Hematopoietic multipotent progenitor cell treated with erythropoietin and hydrocortisone succinate and interleukin-3 and kit ligand, for 4 days (in vitro differentiated cells): ENCODE measurements around the gene SOX18.

Source experiments
- DNase-seq: peaks from one replicate; pipeline ENCODE4 v3.0.0-alpha.2; 2015

The SOX18 gene

DNA sequence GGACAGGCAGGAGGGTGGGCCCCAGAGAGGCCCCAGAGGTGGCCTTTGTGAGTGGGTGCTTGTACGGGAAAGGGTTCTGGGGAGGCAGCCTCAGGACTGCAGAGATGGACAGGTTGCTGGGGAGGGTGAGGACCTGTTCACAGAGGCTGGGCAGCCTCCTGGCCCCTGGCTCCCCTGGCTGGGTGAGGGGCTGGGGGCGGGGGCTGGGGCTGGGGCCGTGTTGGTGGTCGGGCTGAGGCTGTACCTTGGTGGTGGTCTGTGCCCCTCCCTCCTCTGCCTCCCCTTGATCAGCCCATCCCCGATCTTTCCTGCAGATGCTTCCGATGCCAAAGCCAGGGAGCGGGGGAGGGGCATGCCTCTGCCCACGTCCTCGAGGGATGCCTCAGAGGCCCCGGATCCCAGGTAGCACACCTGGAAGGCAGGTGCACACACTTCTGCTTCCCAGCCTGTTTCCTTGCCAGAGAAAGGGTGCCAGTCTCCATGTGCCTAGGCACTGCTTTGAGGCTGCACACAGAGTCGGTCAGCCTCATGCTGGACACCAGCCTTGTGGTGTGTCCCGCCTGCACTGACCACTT is 18.4 kb upstream of the SOX18 start:
- DNase-seq = no peak

DNA sequence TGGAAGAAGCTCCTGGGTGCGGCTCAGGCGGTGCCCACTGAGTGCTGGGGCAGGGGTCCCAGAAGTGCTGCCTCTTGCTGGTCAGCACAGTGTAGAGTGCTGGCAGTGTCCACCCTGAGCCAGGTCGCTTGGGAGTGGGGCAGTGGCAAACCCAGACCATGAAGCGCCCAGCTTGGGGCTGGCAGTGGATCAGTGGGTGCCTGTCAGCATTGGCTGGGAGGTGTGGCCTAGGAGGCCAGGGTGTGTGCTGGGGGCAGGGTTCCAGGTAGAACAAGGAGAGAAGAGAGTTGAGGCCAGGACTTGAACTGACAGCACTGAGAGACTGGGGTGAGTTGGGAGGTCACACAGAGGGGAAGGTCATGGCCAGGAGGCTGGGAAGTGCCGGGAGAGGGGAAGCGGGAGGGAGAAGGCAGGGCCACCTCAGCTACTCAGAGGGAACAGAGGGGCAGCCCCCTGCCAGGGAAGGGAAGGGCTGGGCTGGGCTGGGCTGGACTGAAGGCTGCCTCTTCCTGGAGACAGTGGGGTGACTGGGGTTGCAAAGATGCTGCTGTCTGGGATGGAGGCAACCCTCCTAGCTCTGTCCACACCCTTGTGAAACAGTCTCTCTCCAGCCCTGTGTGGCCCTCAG is 17.7 kb upstream of the SOX18 start:
- no peak for DNase-seq

DNA sequence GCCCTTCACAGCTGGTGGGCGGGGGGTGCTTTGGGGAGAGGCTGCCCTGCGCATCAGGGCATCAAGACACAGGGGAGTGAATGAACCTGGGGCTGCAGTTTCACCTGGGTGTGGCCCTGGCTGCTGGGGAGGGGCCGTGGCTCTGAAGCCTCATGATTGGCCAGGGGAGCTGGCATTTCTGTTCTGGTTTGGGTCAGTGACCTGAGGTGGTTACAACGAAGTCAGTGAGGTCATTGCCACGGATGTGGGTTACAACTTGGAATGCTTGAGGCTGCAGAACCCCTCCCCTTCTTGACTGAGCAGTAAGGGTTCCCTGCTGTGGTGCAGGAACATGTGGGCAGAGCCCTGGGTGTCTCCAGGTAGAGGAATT is 16.5 kb upstream of the SOX18 start:
- peak; percentile 66 for DNase-seq

DNA sequence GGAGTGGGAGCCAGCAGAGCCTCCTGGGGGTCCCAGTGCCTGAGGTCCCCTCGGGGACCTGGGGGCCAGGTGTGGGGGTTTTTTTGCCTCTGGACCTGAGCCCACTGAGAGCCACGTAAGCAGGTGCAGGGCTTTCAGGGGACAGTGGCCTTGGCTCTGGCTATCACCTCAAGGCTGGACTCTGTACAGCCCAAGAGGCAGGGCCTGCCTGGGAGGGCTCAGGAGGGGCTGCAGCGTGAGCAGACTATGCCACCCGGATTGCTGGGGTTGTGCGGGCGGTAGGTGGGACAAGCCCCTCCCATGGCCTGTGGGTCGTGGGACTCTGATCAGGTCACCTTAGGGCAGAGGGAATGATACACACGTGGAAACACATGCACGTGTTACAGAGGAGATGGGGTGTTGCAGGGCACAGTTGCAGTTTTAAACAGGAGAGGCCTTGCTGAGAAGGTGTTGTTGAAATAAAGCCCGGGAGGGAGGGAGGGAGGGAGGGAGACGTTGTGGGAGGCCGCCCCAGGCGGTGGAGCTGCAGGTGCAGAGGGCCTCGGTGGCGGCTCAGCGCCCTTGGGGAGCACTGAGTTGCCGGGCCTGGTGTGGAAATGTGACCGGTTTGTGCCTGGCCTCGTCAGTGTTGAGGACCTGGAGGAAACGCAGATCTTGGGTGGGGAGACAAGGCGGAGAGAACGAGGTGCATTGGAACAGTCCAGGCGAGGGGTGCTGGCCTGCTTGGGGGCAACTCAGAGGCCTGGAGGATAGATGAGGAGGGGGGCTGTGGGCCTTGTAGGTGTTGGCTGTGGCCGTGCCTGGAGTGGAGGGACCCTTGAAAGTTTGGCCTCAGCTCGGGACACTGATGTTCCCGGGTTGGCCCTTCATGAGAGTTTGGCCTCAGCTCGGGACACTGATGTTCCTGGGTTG is 15.9 kb upstream of the SOX18 start:
- no peak for DNase-seq

DNA sequence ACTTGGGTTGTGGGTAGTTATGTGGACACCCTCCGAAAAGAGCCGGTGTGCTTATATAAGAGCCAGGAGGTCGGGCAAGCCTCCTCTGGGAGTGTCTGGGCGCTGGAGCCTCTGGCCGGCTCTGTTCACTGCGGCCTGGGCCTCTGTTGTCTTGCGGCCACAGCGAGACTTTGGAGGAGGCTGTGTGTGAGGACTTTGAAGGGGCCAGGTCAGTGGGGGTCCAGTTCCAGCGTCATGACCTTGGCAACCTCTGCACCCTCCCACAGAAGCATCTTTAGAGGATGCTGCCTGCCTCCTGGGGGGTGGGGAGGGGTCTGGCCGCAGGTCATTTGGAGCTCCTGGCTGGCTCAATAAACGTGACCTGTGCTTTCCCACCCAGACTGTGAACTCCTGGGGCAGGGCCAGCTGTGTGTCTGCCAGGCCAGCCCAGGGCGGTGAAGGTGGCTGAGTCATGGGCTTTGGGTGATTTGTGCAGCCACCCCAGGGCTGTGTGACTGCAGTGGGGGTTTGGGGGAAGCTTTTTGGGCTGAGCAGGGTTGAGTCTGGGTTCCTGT is 14.8 kb upstream of the SOX18 start:
- DNase-seq = no peak

DNA sequence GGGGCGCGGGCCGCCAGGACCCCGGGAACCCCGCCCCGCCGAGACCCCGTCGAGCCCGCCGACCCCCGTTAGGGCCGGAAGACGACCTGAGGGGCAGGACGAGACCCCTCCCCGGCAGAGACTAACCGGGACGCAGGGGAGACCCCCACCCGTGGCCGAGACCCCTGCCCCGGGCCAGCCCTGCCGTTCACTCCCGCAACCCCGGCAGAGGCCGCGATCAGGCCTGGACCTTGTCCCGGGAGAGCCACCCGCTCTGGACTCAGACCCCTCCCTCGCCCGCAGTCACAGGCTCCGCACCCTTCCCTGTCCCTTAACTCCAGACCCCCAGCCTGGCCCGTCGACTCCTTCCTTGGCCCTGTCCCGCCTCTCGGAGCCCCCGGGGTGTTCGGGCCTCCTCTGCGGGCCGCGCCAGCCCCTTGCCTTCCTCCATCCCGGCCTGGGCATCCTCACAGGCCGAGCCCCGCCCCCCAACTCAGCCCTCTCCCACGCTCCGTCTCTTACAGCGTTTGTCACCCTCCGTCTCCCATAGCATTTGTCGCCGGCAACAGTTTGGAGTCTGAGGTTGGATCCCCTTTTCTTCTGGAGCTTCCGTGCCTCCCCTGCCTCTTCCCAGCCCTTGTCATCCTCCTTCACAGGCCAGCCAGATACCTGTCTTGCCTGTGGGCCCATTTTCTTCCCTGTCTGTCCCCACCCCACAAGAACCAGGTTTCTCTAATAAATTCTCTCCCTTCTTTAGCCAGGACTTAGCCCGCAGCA is 14.1 kb upstream of the SOX18 start:
- no peak for DNase-seq

DNA sequence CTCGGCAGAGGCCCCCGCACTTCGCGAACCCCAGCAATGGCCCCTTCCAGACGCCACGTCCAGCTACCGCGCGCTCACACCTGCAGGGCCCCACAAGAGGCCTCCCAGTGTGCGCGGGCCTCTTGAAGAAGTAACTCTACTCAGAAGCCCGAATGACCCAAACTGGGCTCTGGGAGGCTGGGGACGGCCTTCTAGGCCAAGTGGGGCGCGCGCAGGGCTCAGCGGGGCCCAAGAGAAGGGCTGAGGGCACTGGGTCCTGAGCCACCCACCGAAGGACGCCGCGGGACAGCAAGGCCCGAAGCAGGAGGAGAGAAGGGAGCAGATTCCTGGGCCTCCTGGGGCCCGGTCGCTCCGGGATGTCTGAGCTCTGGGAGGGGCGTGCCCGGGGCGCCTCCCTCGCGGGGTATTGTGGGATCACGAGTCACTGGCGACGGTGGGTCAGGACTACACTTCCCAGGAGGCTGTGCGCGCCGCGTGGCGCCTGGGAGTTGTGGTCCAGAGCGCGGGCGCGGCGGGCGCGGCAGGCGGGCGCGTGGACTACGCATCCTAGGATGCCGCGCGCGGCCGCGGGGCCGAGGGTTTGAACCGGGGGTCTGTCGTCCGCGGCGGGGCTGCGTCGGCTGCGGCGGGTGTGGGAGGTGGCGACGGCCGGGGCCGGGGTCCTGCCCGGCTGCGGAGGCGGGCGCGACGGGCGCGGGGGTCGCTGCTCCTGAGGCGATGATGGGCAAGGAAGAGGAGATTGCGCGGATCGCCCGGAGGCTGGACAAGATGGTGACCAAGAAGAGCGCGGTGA is 13.4 kb upstream of the SOX18 start, which contains the start of gene TCEA2:
Gene TCEA2 (plus strand): TSS at position 603 of the 793 bp plus-strand sequence. CDS start 115 bp downstream, at position 718.
- DNase-seq = peak; percentile 97

DNA sequence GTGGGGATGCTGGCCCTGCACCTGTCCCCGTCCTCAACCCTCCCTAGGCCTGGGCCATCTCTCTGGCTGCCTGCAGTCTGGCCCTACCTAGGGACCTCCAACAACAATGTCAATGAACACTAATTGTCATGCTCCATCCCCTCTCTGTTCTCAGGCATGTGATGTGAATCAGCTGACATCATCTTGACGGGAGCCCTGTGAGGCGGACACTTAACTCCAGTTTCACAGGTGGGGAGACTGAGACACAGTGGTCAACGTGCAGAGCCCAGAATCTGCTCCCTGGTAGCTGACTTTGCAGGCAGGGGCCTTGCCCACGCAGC is 12.8 kb upstream of the SOX18 start:
- no peak for DNase-seq

DNA sequence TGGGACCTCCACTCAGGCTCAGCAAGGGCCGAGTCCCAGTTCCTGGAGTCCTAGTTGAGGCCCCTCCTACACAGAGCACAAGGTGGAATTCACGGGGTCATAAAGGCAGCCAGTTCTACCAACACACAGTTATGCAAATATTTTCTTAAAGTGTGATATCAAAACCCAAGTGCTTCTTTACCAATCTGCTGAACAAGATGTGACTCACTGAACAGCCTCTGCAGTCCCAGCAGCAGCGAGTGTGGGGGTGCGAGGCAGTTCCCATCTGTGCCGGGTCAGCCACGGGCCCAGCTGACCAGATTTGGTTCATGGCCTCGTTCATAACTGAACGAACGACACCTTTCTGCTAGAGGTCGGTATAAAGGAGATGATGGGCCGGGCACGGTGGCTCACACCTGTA is 9.1 kb upstream of the SOX18 start:
- no peak for DNase-seq

DNA sequence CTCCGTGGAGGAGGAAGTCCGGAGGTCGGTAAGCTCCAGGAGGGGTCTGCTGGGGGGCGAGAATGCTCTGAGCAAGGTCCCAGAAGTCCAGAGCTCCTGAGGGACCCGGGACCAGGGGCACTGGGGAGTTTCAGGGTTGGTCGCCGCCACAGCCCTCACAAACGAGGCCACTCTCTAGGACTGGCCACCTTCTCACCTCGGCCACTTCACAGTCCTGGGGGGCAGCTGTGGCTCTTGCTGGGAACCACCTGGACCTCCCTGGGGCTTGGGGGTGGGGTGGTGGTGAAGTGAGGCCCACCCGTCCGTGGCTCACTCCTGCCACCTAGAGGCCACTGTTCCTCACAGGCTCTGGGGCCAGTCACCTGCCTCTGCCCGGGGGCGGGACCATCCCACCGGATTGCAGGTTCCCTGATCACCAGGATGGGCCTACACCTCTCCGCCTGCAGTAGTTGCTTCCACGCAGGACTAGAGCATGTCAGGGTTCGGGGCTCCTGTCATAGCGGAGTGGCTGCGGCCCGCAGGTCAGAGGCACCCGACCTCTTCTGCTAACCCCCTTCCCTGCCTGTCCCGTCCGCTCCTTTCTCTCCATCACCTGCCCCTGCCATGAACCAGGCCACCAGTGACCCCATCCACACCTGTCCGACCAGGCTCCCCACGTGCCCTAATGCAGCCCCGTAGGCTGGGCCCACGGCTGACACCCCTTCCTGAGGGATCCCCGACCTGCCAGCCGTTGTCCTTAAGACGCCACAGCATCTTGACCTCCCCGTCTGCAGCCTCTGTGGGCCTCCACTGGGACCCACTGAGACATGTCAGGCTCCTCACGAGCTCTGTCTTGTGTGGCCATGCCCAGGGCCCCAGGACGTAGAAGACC is 8.4 kb upstream of the SOX18 start:
- peak; percentile 79 for DNase-seq

DNA sequence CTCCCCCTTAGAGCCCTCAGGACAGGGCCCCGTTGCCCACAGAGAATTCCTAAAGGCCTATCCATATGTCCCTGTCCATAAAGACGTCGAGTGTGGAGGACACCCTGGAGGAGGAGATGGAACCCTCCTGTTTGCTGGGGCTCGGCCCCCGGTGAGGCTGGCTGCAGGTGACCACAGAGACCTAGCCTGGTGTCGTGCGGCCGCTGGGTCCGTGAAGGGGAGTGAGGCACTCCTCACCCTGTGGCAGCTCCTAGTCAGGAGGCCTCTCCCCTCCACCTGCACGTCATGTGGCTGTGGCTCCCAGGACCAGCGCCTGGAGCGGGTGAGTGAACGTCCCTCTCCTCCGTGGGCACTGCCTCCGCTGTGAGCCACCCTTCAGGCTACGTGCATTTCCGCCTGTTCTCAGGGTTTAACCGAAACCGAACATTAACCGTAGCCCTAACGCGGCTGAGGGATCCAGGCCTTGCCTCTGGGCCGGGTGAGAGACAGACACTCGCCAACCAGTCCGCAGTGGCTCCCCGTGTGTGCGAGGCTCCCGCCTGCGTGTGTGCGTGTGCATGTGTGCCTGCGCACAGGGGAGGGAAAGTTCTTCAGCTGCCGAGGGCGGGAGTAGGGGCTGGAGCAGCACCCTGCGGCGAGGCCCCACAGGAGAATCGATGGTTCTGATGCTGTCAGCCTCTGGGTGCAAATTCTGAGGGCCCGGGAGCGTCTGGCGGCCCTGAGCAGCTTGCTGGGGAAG is 7.6 kb upstream of the SOX18 start:
- DNase-seq = no peak

DNA sequence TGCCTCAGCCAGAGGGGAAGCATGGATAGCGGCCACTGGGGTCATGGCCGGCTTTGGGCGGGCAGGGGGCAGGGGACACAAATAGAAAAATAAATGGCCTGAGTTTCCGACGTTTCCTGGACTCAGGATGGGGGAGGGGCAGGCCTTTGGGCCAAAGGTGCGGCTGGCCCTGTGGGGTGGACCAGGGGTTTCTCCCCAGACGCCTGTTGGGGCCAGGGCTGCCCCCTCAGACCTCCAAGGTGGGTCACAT is 7.1 kb upstream of the SOX18 start:
- DNase-seq = no peak

DNA sequence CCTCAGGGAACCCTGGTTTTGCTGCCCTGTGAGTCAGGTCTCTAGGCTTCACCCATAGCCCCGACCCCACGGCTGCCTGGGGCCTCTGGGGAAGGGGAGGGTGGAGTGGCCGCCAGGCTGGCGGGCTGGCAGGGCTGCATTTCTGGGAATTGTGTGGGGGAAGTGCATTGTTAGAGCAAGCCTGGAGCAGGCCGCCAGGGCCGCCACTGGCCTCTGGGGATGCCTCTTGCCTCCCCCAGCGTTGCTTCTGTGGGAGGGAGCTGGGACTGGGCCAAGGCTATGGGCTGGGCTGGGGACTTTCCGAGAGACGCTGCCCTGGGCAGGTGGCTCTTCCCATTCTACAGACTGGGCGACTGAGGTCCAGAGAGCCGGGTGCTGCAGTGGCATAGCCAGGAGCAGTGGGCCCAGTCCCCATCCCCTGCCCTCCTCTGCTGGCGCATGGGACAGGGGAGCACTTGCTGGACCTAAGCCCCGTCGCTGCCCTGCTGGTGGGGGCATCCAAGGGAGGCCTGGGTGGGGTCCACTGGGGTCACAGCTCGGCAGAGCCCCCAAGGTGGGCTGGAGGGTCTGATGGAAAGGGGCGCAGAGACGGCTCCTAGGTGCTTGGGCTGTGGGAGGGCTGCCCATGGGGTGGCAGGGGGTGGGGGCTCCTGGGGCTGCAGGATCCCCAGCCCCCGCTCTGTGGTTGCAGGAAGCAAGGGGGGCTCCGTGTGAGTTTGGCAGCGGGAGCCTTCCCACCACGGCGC is 6.6 kb upstream of the SOX18 start:
- no peak for DNase-seq

DNA sequence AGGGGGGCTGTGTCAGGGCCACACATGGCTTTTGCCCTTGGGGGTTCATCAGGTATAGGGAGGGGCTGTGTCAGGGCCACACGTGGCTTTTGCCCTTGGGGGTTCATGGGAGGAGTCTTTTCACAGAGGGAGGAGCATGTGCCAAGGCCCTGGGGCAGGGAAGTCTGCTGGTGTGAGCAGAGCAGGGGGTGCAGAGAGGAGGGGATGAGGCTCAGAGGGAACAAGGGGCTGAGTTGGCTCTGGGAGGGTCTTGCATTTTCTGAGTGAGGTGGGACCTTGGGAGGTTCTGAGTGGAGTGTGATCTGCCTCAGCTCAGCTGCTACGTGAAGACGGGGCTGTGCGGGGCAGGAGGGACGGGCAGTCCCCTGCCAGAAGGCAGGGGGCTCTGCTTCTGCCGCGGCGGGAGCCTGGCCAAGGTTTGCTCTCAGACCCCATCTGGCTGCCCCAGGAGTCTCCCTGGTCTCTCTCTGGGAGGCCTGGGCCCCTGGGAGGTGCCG is 6.0 kb upstream of the SOX18 start:
- no peak for DNase-seq

DNA sequence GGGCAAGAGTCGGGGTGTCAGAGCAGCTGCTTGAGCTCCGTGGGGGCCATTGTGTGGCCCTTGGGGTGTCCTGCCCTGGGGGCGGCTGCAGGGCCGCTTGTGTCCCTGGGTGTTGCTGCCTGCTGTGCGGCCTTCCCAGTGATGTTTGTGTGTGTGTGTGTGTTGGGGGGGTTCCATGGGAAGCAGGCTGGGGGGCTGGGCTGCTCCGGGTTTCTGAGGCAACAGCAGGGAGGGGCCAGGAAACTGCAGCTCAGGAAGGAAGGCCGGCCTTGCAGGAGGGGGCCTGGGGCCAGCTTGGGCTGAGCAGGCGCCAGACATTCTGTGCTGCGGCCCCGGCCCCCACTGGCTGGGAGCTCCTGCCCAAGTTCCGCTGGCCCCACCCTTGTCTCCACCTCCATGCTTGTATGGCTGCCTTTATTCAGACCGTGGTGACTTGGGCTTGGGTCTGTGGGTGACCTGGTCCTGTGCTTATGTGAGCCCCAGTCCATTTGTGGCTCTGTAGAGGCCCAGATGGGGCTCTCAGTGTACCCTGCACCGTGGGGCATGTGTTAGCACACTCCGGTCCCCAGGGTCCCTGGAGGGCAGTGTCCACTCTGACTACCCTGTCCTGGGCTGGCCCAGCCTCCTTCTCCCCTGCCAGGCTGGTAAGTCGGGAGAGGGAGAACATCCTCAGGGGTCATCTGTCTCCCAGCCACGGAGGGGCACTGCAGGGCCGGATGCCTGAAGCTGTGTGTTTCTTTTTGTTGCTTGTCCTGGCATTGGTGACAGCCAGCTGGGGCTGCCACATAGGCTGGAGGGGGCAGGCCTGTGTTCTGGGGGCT is 4.6 kb upstream of the SOX18 start:
- peak; percentile 77 for DNase-seq

DNA sequence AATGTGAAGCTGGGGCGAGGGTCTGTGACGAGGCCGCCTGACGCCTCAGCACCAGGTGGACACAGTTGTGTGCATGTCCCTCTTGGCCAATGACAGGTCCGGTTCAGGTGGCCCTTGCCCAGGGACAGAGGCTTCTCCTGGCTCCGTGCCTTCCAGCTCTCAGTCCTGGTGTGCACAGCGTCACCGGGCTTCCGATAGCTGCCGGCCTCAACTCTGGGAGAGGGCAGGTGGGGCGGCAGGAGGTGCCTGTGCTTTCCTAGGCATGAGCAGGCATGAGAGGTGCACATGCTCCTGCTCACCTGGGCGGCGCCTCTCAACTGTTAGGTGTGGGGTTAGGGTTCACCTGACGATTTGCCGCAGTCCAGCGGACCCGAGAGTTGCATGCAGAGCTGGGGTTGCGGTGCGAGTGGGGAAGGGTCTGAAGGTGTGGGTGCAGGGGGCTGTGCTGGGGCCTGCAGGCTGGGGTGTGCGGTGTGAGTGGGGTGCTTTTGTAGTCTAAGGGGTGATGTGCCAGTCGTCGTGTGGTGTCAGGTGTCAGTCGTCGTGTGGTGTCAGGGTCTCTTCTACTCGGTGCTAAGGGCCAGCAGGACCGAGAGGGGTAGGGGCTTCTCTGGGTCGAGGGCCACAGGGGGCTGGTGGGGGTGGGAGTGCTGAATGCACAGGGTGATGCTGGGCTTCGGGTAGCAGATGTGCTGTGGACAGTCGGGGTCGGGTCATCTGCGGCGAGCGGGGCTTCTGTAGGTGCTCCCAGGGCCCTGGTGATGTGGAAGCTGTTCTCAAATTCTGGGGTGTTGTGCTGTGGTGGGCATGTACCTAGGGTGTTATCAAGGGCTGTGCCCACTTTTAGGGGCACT is 3.8 kb upstream of the SOX18 start:
- no peak for DNase-seq

DNA sequence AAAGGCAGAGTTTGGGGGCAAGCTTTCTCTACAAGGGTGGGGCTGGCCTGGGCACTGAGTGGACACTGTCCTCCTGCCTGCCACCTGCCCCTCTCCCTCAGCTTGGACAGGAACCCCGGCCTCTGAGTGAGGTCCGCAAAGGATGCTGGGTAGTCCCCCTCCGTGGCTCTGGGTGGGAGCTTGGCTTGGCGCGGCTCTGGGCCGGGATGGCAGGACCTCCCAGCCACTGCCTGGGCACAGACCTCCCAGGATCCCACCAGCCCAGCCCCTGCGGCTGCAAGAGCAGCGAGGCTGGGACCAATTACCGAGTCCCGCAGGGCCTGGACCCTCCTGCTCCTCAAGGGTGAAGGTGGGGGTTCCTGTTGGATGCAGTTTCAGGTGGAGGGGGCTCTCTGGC is 2.9 kb upstream of the SOX18 start:
- DNase-seq = no peak
